Kidney tubule cell (primary cell): ENCODE measurements around the gene CDH22.

Source experiments
- DNase-seq: peaks from one replicate; pipeline ENCODE4 v3.0.0-alpha.2; 2018; ENCODE audit warnings: low spot score

CDH22 gene

GRCh38 chr20:46240881-46241280, 67.4 kb downstream of the CDH22 start:
- DNase-seq = no peak

- DNase-seq = no peak
These were observed 68.2 kb downstream of the CDH22 start for GRCh38 chr20:46240065-46240464.

GRCh38 chr20:46237736-46238135, 70.6 kb downstream of the CDH22 start:
- no peak for DNase-seq

- DNase-seq = no peak
These were observed 71.1 kb downstream of the CDH22 start for GRCh38 chr20:46237227-46237626.

- no peak for DNase-seq
These were observed 73.2 kb downstream of the CDH22 start for GRCh38 chr20:46235077-46235476.

- no peak for DNase-seq
These were observed 74.6 kb downstream of the CDH22 start for GRCh38 chr20:46233701-46234100.

- DNase-seq = no peak
These were observed 75.8 kb downstream of the CDH22 start for GRCh38 chr20:46232539-46232938.

GRCh38 chr20:46230801-46231282, 77.5 kb downstream of the CDH22 start:
- DNase-seq = peak; percentile 29

- DNase-seq = no peak
These were observed 78.2 kb downstream of the CDH22 start for GRCh38 chr20:46230106-46230491.

GRCh38 chr20:46229478-46230105, 78.7 kb downstream of the CDH22 start:
- no peak for DNase-seq

- no peak for DNase-seq
These were observed 79.6 kb downstream of the CDH22 start for GRCh38 chr20:46228670-46229069.

- no peak for DNase-seq
These were observed 81.0 kb downstream of the CDH22 start for GRCh38 chr20:46227272-46227767.

- DNase-seq = peak; percentile 42
These were observed 81.7 kb downstream of the CDH22 start for GRCh38 chr20:46226602-46227001.

- no peak for DNase-seq
These were observed 85.7 kb downstream of the CDH22 start for GRCh38 chr20:46222521-46223007.

GRCh38 chr20:46221256-46221833, 87.0 kb downstream of the CDH22 start:
- no peak for DNase-seq

- DNase-seq = peak; percentile 59
These were observed 87.7 kb downstream of the CDH22 start for GRCh38 chr20:46220455-46221207.

- no peak for DNase-seq
These were observed 88.4 kb downstream of the CDH22 start for GRCh38 chr20:46219920-46220319.

- no peak for DNase-seq
These were observed 89.1 kb downstream of the CDH22 start for GRCh38 chr20:46219190-46219589.

- DNase-seq = no peak
These were observed 89.6 kb downstream of the CDH22 start for GRCh38 chr20:46218656-46219055.

- DNase-seq = no peak
These were observed 90.7 kb downstream of the CDH22 start for GRCh38 chr20:46217583-46217982.

GRCh38 chr20:46216770-46217464, 91.4 kb downstream of the CDH22 start:
- no peak for DNase-seq
